ENCODE measurements around the gene MTOR.

GRCh38 chr1:11157394-11157793 is 105.0 kb downstream of the MTOR start:
- TF ChIP-seq POLR2AphosphoS5 (IDR thresholded peaks at IDR 0.05; ENCODE audit: low read depth, low read length) = no peak
- no peak for TF ChIP-seq TAF1 (IDR thresholded peaks at IDR 0.05; ENCODE audit: borderline replicate concordance, insufficient read depth, low read length)
- TF ChIP-seq, protein P1, sequence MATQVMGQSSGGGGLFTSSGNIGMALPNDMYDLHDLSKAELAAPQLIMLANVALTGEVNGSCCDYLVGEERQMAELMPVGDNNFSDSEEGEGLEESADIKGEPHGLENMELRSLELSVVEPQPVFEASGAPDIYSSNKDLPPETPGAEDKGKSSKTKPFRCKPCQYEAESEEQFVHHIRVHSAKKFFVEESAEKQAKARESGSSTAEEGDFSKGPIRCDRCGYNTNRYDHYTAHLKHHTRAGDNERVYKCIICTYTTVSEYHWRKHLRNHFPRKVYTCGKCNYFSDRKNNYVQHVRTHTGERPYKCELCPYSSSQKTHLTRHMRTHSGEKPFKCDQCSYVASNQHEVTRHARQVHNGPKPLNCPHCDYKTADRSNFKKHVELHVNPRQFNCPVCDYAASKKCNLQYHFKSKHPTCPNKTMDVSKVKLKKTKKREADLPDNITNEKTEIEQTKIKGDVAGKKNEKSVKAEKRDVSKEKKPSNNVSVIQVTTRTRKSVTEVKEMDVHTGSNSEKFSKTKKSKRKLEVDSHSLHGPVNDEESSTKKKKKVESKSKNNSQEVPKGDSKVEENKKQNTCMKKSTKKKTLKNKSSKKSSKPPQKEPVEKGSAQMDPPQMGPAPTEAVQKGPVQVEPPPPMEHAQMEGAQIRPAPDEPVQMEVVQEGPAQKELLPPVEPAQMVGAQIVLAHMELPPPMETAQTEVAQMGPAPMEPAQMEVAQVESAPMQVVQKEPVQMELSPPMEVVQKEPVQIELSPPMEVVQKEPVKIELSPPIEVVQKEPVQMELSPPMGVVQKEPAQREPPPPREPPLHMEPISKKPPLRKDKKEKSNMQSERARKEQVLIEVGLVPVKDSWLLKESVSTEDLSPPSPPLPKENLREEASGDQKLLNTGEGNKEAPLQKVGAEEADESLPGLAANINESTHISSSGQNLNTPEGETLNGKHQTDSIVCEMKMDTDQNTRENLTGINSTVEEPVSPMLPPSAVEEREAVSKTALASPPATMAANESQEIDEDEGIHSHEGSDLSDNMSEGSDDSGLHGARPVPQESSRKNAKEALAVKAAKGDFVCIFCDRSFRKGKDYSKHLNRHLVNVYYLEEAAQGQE (IDR thresholded peaks at IDR 0.05; ENCODE audit: insufficient read depth in 1 of 2, low read depth in 2 of 2, low read length in 2 of 2) = no peak
- no peak for TF ChIP-seq SIN3A (IDR thresholded peaks at IDR 0.05; ENCODE audit: borderline replicate concordance, insufficient read depth, low read length)

All from PFSK-1 (cell line).